Upper lobe of left lung (tissue), 6 donors: ENCODE results near the gene NKAIN2. TPM values are rescaled to one million over a fixed set of nuclear protein-coding genes. Genes with fewer than 3 reads are reported as not detected.

Experiments used
- ATAC-seq, 2 donors: fragments of 200-7000 bp; cut with Tn5 transposase; one replicate each; pipeline ENCODE4 v1.9.1; 2022; ENCODE audit warnings: mild to moderate bottlenecking in 2 of 2, moderate library complexity in 2 of 2; ENCODE audit not compliant: low FRiP score in 2 of 2
- DNase-seq, 2 donors: peaks; one replicate each; pipeline ENCODE4 v3.0.0-alpha.2; 2019 to 2020
- H3K27ac ChIP-seq, 4 donors: fragments of 200-600 bp; sonication (generic); one replicate each; pipeline ENCODE4 v1.5.1; 2016 to 2019
- H3K27me3 ChIP-seq, 4 donors: fragments of 200-600 bp; sonication (generic); one replicate each; pipeline ENCODE4 v1.5.1; 2017 to 2019
- H3K36me3 ChIP-seq, 4 donors: fragments of 200-600 bp; sonication (generic); one replicate each; pipeline ENCODE4 v1.5.1; 2016 to 2019
- H3K4me1 ChIP-seq, 4 donors: fragments of 200-600 bp; sonication (generic); one replicate each; pipeline ENCODE4 v1.5.1; 2018 to 2019
- H3K4me3 ChIP-seq, 4 donors: fragments of 200-600 bp; sonication (generic); one replicate each; pipeline ENCODE4 v1.5.1; 2017 to 2019; ENCODE audit warnings: mild to moderate bottlenecking in 2 of 4, moderate library complexity in 1 of 4
- H3K9me3 ChIP-seq, 4 donors: fragments of 200-600 bp; sonication (generic); one replicate each; pipeline ENCODE4 v1.5.1; 2018 to 2019
- CTCF ChIP-seq, 6 experiments: fragments of 450-650 bp in 4 of 6; fragments of 200-600 bp in 2 of 6; sonication (generic) in 2 of 6; IDR thresholded peaks; one replicate each; pipeline ENCODE4 v1.5.1; 2016 to 2019; ENCODE audit warnings: antibody characterized with exemption in 6 of 6
- EP300 ChIP-seq, 4 donors: sonication (generic); formaldehyde crosslinking; IDR thresholded peaks; one replicate each; pipeline ENCODE4 v1.5.1; 2017; ENCODE audit warnings: antibody characterized with exemption in 4 of 4, control low read depth in 2 of 4
- POLR2A ChIP-seq, 4 donors: fragments of 450-650 bp; IDR thresholded peaks; one replicate each; pipeline ENCODE4 v1.5.1; 2016 to 2017; ENCODE audit warnings: antibody characterized with exemption in 4 of 4, mild to moderate bottlenecking in 2 of 4
- POLR2AphosphoS5 ChIP-seq, 2 donors: sonication (generic); formaldehyde crosslinking; IDR thresholded peaks; one replicate each; pipeline ENCODE4 v1.5.1; 2017; ENCODE audit warnings: antibody characterized with exemption in 2 of 2
- WGBS, 2 donors: methylation state at CpG; one replicate each; pipeline ENCODE4 v1.1.5; 2017 to 2018; 5-methylcytosine and 5-hydroxymethylcytosine counted together
- total RNA-seq, 6 donors: library from RNA; depleted of rRNA in 4 of 6; stranded (reverse); fragments of >200 nt in 4 of 6; gene quantifications; one replicate each; pipeline versions ENCODE4 v1.1.0 to v1.2.1, GENCODE V29; 2016 to 2021
- donor health status: DM: no; HTN: no; CAD: no; lungs with moderate emphysema.
- donor health status: DM: no; HTN: yes; CAD: no; lungs with severe emphysema.

NKAIN2 gene
- total RNA-seq, 6 donors from 2014 or later: 0.13 to 0.20 TPM; not detected in 4

GRCh38 chr6:123859291-123859690 lies 55.6 kb downstream of the NKAIN2 start:
- ATAC-seq: no peak
- TF ChIP-seq CTCF (IDR thresholded peaks at IDR 0.05) (no peak), EP300 (IDR thresholded peaks at IDR 0.05) (no peak), POLR2AphosphoS5 (IDR thresholded peaks at IDR 0.05) (no peak)
- H3K4me3 ChIP-seq: no peak overlapping the region
- H3K27ac ChIP-seq: no peak overlapping the region
- no peaks in the 10 kb centered on the region for H3K27me3 ChIP-seq
- 89 to 100% methylated on average over 1 of the region's 1 CpG for WGBS, 2 donors
- H3K9me3 ChIP-seq: no peaks in the 10 kb centered on the region
- no peaks in the 10 kb centered on the region for H3K4me1 ChIP-seq
- DNase-seq: no peak
- no peaks in the 10 kb centered on the region for H3K36me3 ChIP-seq

GRCh38 chr6:123869334-123869733 lies 65.7 kb downstream of the NKAIN2 start:
- ATAC-seq: no peak
- Histone ChIP-seq H3K4me1 (no peaks in the 10 kb centered on the region), H3K9me3 (no peaks in the 10 kb centered on the region), H3K4me3 (no peak overlapping the region), H3K27ac (no peak overlapping the region), H3K27me3 (no peaks in the 10 kb centered on the region), H3K36me3 (no peaks in the 10 kb centered on the region)
- 68 to 71% methylated on average over 2 of the region's 2 CpGs for WGBS, 2 donors
- no peak for DNase-seq
- TF ChIP-seq EP300 (IDR thresholded peaks at IDR 0.05) (no peak), POLR2A (IDR thresholded peaks at IDR 0.05) (no peak), CTCF (IDR thresholded peaks at IDR 0.05) (no peak), POLR2AphosphoS5 (IDR thresholded peaks at IDR 0.05) (no peak)

GRCh38 chr6:123873974-123874373 lies 70.3 kb downstream of the NKAIN2 start:
- DNase-seq (no peak), ATAC-seq (no peak)
- no peaks in the 10 kb centered on the region for H3K36me3 ChIP-seq
- H3K9me3 ChIP-seq: no peaks in the 10 kb centered on the region
- H3K27ac ChIP-seq: no peak overlapping the region
- TF ChIP-seq CTCF (IDR thresholded peaks at IDR 0.05) (no peak), POLR2A (IDR thresholded peaks at IDR 0.05) (no peak), EP300 (IDR thresholded peaks at IDR 0.05) (no peak), POLR2AphosphoS5 (IDR thresholded peaks at IDR 0.05) (no peak)
- WGBS, 2 donors: 40 to 41% methylated on average over 1 of the region's 1 CpG
- H3K4me3 ChIP-seq: no peak overlapping the region
- no peaks in the 10 kb centered on the region for H3K27me3 ChIP-seq
- no peaks in the 10 kb centered on the region for H3K4me1 ChIP-seq

- ATAC-seq (no peak), DNase-seq (no peak)
- H3K27me3 ChIP-seq: no peaks in the 10 kb centered on the region
- 77 to 86% methylated on average over 1 of the region's 1 CpG for WGBS, 2 donors
- no peaks in the 10 kb centered on the region for H3K36me3 ChIP-seq
- TF ChIP-seq EP300 (IDR thresholded peaks at IDR 0.05) (no peak), CTCF (IDR thresholded peaks at IDR 0.05) (no peak), POLR2A (IDR thresholded peaks at IDR 0.05) (no peak), POLR2AphosphoS5 (IDR thresholded peaks at IDR 0.05) (no peak)
- no peaks in the 10 kb centered on the region for H3K9me3 ChIP-seq
- H3K27ac ChIP-seq: no peak overlapping the region
- H3K4me1 ChIP-seq: no peaks in the 10 kb centered on the region
- H3K4me3 ChIP-seq: no peak overlapping the region
Measured at GRCh38 chr6:123875784-123876183, 72.1 kb downstream of the NKAIN2 start.

- H3K27ac ChIP-seq: no peak overlapping the region
- no peak overlapping the region for H3K4me3 ChIP-seq
- H3K9me3 ChIP-seq: no peaks in the 10 kb centered on the region
- DNase-seq: no peak
- H3K27me3 ChIP-seq: no peaks in the 10 kb centered on the region
- no peak for ATAC-seq
- H3K36me3 ChIP-seq: no peaks in the 10 kb centered on the region
- H3K4me1 ChIP-seq: no peaks in the 10 kb centered on the region
- 76 to 88% methylated on average over 2 of the region's 2 CpGs for WGBS, 2 donors
- TF ChIP-seq CTCF (IDR thresholded peaks at IDR 0.05): no peak
- TF ChIP-seq POLR2AphosphoS5 (IDR thresholded peaks at IDR 0.05): no peak
- TF ChIP-seq POLR2A (IDR thresholded peaks at IDR 0.05): no peak
- TF ChIP-seq EP300 (IDR thresholded peaks at IDR 0.05): no peak
Measured at GRCh38 chr6:123879749-123880148, 76.1 kb downstream of the NKAIN2 start.
